Liver (tissue), 9 donors: ENCODE data around the gene TRIM14. TPM values are rescaled to one million over a fixed set of nuclear protein-coding genes. Genes with fewer than 3 reads are reported as not detected.

Experiments used
- DNase-seq: peaks from one replicate; pipeline ENCODE4 v3.0.0-alpha.2; 2017; ENCODE audit warnings: low spot score
- H3K27ac ChIP-seq, 2 donors: one replicate each; pipeline ENCODE4 v1.7.0; 2013; ENCODE audit warnings: inconsistent platforms in 2 of 2, low read length in 2 of 2, control low read depth in 1 of 2, low read depth in 1 of 2, mild to moderate bottlenecking in 1 of 2
- H3K27me3 ChIP-seq, 4 donors: one replicate each; pipeline versions ENCODE4 v1.6.1 to v1.7.0; 2013; ENCODE audit warnings: low read length in 3 of 4, inconsistent platforms in 1 of 4, mild to moderate bottlenecking in 1 of 4, moderate library complexity in 1 of 4; ENCODE audit not compliant: control insufficient read depth in 4 of 4, insufficient read depth in 4 of 4
- H3K36me3 ChIP-seq, 4 donors: one replicate each; pipeline versions ENCODE4 v1.6.1 to v1.7.0; 2013; ENCODE audit warnings: low read length in 3 of 4, mild to moderate bottlenecking in 3 of 4, low read depth in 1 of 4, moderate library complexity in 1 of 4; ENCODE audit not compliant: control insufficient read depth in 4 of 4, insufficient read depth in 3 of 4
- H3K4me1 ChIP-seq, 4 donors: one replicate each; pipeline versions ENCODE4 v1.6.1 to v1.7.0; 2013; ENCODE audit warnings: low read length in 3 of 4, mild to moderate bottlenecking in 3 of 4, moderate library complexity in 1 of 4; ENCODE audit not compliant: control insufficient read depth in 4 of 4, insufficient read depth in 4 of 4
- H3K4me3 ChIP-seq, 3 donors: one replicate each; pipeline versions ENCODE4 v1.6.1 to v1.7.0; 2013; ENCODE audit warnings: low read length in 3 of 3, control low read depth in 1 of 3, low read depth in 1 of 3, mild to moderate bottlenecking in 1 of 3
- H3K9ac ChIP-seq, 2 donors: one replicate each; pipeline ENCODE4 v1.7.0; 2013; ENCODE audit warnings: low read length in 2 of 2, mild to moderate bottlenecking in 2 of 2, moderate library complexity in 2 of 2, control low read depth in 1 of 2, low read depth in 1 of 2
- H3K9me3 ChIP-seq, 4 donors: one replicate each; pipeline versions ENCODE4 v1.6.1 to v1.7.0; 2013; ENCODE audit warnings: low read length in 3 of 4; ENCODE audit not compliant: control insufficient read depth in 4 of 4
- ATF3 ChIP-seq: IDR thresholded peaks from 2 replicates; pipeline ENCODE4 v1.6.1; 2016; ENCODE audit warnings: antibody characterized with exemption
- CTCF ChIP-seq: fragments of 150-350 bp; IDR thresholded peaks from 2 replicates; pipeline ENCODE4 v1.5.1; 2017; ENCODE audit warnings: improper control_type of control experiment, low read depth, low read length; ENCODE audit not compliant: missing input control
- EGR1 ChIP-seq, 2 donors: IDR thresholded peaks; 2 replicates each; pipeline ENCODE4 v1.6.1; 2016 to 2018; ENCODE audit warnings: antibody characterized with exemption in 2 of 2, low read depth in 2 of 2
- FOXA1 ChIP-seq: IDR thresholded peaks from 2 replicates; pipeline ENCODE4 v1.6.1; 2016; ENCODE audit warnings: antibody characterized with exemption
- FOXA2 ChIP-seq: IDR thresholded peaks from 2 replicates; pipeline ENCODE4 v1.6.1; 2016; ENCODE audit warnings: antibody characterized with exemption
- GABPA ChIP-seq, 2 donors: IDR thresholded peaks in 1 of 2; conservative IDR thresholded peaks in 1 of 2; 2 replicates each; pipeline ENCODE4 v1.6.1; 2016; ENCODE audit warnings: antibody characterized with exemption in 2 of 2, mild to moderate bottlenecking in 1 of 2, moderate library complexity in 1 of 2
- HNF4A ChIP-seq, 2 donors: conservative IDR thresholded peaks; 2 replicates each; pipeline ENCODE4 v1.6.1; 2016; ENCODE audit warnings: antibody characterized with exemption in 2 of 2, mild to moderate bottlenecking in 2 of 2
- HNF4G ChIP-seq: IDR thresholded peaks from 2 replicates; pipeline ENCODE4 v1.6.1; 2016; ENCODE audit warnings: antibody characterized with exemption
- JUND ChIP-seq, 2 donors: IDR thresholded peaks; 2 replicates each; pipeline ENCODE4 v1.6.1; 2016; ENCODE audit warnings: antibody characterized with exemption in 2 of 2
- MAX ChIP-seq: IDR thresholded peaks from 2 replicates; pipeline ENCODE4 v1.6.1; 2016; ENCODE audit warnings: antibody characterized with exemption
- NR2F2 ChIP-seq: IDR thresholded peaks from 2 replicates; pipeline ENCODE4 v1.6.1; 2016; ENCODE audit warnings: antibody characterized with exemption
- RAD21 ChIP-seq, 2 donors: IDR thresholded peaks; 2 replicates each; pipeline ENCODE4 v1.6.1; 2016; ENCODE audit warnings: antibody characterized with exemption in 2 of 2, mild to moderate bottlenecking in 2 of 2
- REST ChIP-seq: IDR thresholded peaks from 2 replicates; pipeline ENCODE4 v1.6.1; 2016; ENCODE audit warnings: antibody characterized with exemption, mild to moderate bottlenecking
- RXRA ChIP-seq, 2 donors: IDR thresholded peaks; 2 replicates each; pipeline ENCODE4 v1.6.1; 2017 to 2018; ENCODE audit warnings: antibody characterized with exemption in 2 of 2, mild to moderate bottlenecking in 1 of 2
- SP1 ChIP-seq: IDR thresholded peaks from 2 replicates; pipeline ENCODE4 v1.6.1; 2018; ENCODE audit warnings: antibody characterized with exemption, mild to moderate bottlenecking
- TAF1 ChIP-seq: conservative IDR thresholded peaks from 2 replicates; pipeline ENCODE4 v1.6.1; 2016; ENCODE audit warnings: antibody characterized with exemption, mild to moderate bottlenecking
- YY1 ChIP-seq: IDR thresholded peaks from 2 replicates; pipeline ENCODE4 v1.6.1; 2016; ENCODE audit warnings: antibody characterized with exemption, mild to moderate bottlenecking
- ZBTB33 ChIP-seq: IDR thresholded peaks from 2 replicates; pipeline ENCODE4 v1.6.1; 2016; ENCODE audit warnings: antibody characterized with exemption
- WGBS: extraction: QIAGEN DNeasy Blood & Tissue Kit; methylation state at CpG from one replicate; pipeline ENCODE4 v1.1.7; 2013; 5-methylcytosine and 5-hydroxymethylcytosine counted together
- polyA plus RNA-seq, 2 donors: library from polyadenylated mRNA; stranded (reverse) in 1 of 2; unstranded in 1 of 2; fragments of 200-250 nt in 1 of 2; fragments of >200 nt in 1 of 2; fragmentation: Nextera tagmentation in 1 of 2; extraction: Ambion mirVana in 1 of 2; gene quantifications; one replicate each; pipeline versions ENCODE4 v1.2.1 to v1.2.3, GENCODE V29; 2013 to 2015
- total RNA-seq, 2 donors: library from RNA; depleted of rRNA; stranded (reverse); fragments of >200 nt; gene quantifications; one replicate each; pipeline ENCODE4 v1.2.3, GENCODE V29; 2014
- donor health status: healthy.
- donor health status: healthy.
- donor health status: healthy.
- donor health status: healthy.
- donor health status: healthy.

The TRIM14 gene
- total and polyA plus RNA-seq, 4 donors: 15.2 to 22.0 (median 17.8) TPM

GRCh38 chr9:98150721-98151120 lies 31.7 kb upstream of the TRIM14 start:
- Histone ChIP-seq H3K9me3 (no peaks in the 10 kb centered on the region), H3K36me3 (peaks cover 0 to 3% (median 0%) of the 10 kb centered on the region in 4 donors), H3K4me1 (peaks cover 4 to 14% (median 12%) of the 10 kb centered on the region in 4 donors), H3K9ac (no peak overlapping the region), H3K4me3 (no peak overlapping the region), H3K27me3 (no peaks in the 10 kb centered on the region), H3K27ac (no peak overlapping the region)
- WGBS: 84% methylated on average over 3 of the region's 3 CpGs
- no peak for DNase-seq
- TF ChIP-seq ATF3: no peak
- no peak for TF ChIP-seq REST
- no peak for TF ChIP-seq JUND (IDR thresholded peaks at IDR 0.05)
- TF ChIP-seq FOXA2: no peak
- TF ChIP-seq EGR1 (IDR thresholded peaks at IDR 0.05; ENCODE audit: low read depth in 2 of 2): no peak
- TF ChIP-seq YY1: no peak
- TF ChIP-seq TAF1: no peak
- TF ChIP-seq GABPA (IDR thresholded peaks at IDR 0.05 in 1 of 2, conservative IDR thresholded peaks at IDR 0.05 in 1 of 2): no peak
- no peak for TF ChIP-seq HNF4A (conservative IDR thresholded peaks at IDR 0.05)
- TF ChIP-seq SP1: no peak
- TF ChIP-seq RAD21 (IDR thresholded peaks at IDR 0.05): no peak
- no peak for TF ChIP-seq CTCF
- no peak for TF ChIP-seq RXRA (IDR thresholded peaks at IDR 0.05)
- TF ChIP-seq ZBTB33: no peak
- no peak for TF ChIP-seq HNF4G

GRCh38 chr9:98150164-98150563 lies 31.1 kb upstream of the TRIM14 start:
- DNase-seq: no peak
- Histone ChIP-seq H3K4me1 (peaks cover 5 to 19% (median 16%) of the 10 kb centered on the region in 4 donors), H3K9ac (no peak overlapping the region), H3K9me3 (no peaks in the 10 kb centered on the region), H3K4me3 (no peak overlapping the region), H3K36me3 (peaks cover 0 to 3% (median 0%) of the 10 kb centered on the region in 4 donors), H3K27ac (no peak overlapping the region), H3K27me3 (no peaks in the 10 kb centered on the region)
- WGBS: 85% methylated on average over 7 of the region's 7 CpGs
- TF ChIP-seq RAD21 (IDR thresholded peaks at IDR 0.05) (no peak), RXRA (IDR thresholded peaks at IDR 0.05) (no peak), EGR1 (IDR thresholded peaks at IDR 0.05; ENCODE audit: low read depth in 2 of 2) (no peak), HNF4G (no peak), GABPA (IDR thresholded peaks at IDR 0.05 in 1 of 2, conservative IDR thresholded peaks at IDR 0.05 in 1 of 2) (no peak), YY1 (no peak), JUND (IDR thresholded peaks at IDR 0.05) (no peak), NR2F2 (no peak), SP1 (no peak), MAX (no peak), FOXA1 (no peak), ATF3 (no peak), TAF1 (no peak), CTCF (no peak), FOXA2 (no peak), ZBTB33 (no peak), HNF4A (conservative IDR thresholded peaks at IDR 0.05) (no peak)
